Osteoblast (primary cell): ENCODE results near the gene TMEM212. TPM values are rescaled to one million over a fixed set of nuclear protein-coding genes. Genes with fewer than 3 reads are reported as not detected.
A peak's percentile ranks its signal among the peaks of the same experiment; 100 is the strongest.

ENCODE experiments used
- DNase-seq: peaks from one replicate; pipeline ENCODE4 v3.0.0; 2011; ENCODE audit warnings: low spot score, mixed read lengths; ENCODE audit not compliant: insufficient read length; ENCODE audit errors: missing footprints
- H2AFZ ChIP-seq: 2 replicates; pipeline ENCODE4 v1.6.0; 2011; ENCODE audit warnings: mild to moderate bottlenecking, low read length
- H3K27ac ChIP-seq: 2 replicates; pipeline ENCODE4 v1.5.1; 2011; ENCODE audit warnings: mild to moderate bottlenecking, low read depth, low read length, moderate library complexity
- H3K27me3 ChIP-seq: 2 replicates; pipeline ENCODE4 v1.6.0; 2012; ENCODE audit warnings: mild to moderate bottlenecking, control low read depth, inconsistent platforms, low read length, moderate library complexity; ENCODE audit not compliant: insufficient read depth
- H3K36me3 ChIP-seq: 2 replicates; pipeline ENCODE4 v1.5.1; 2011; ENCODE audit warnings: mild to moderate bottlenecking, low read length, control low read depth, moderate library complexity; ENCODE audit not compliant: insufficient read depth
- H3K4me1 ChIP-seq: 2 replicates; pipeline ENCODE4 v1.5.1; 2011; ENCODE audit warnings: mild to moderate bottlenecking, low read length, control low read depth, moderate library complexity; ENCODE audit not compliant: insufficient read depth
- H3K4me2 ChIP-seq: 2 replicates; pipeline ENCODE4 v1.6.0; 2011; ENCODE audit warnings: mild to moderate bottlenecking, low read length; ENCODE audit not compliant: insufficient read depth
- H3K4me3 ChIP-seq: fragments of 200-600 bp; sonication (generic); 3 replicates; pipeline ENCODE4 v1.5.1; 2012; ENCODE audit warnings: mild to moderate bottlenecking, low read length, inconsistent platforms; ENCODE audit not compliant: insufficient read depth
- H3K79me2 ChIP-seq: 2 replicates; pipeline ENCODE4 v1.6.0; 2012; ENCODE audit warnings: mild to moderate bottlenecking, low read length, control low read depth, inconsistent platforms; ENCODE audit not compliant: insufficient read depth
- H3K9me3 ChIP-seq: 2 replicates; pipeline ENCODE4 v1.5.1; 2011; ENCODE audit warnings: low read depth, low read length, control low read depth
- H4K20me1 ChIP-seq: 2 replicates; pipeline ENCODE4 v1.6.0; 2012; ENCODE audit warnings: mild to moderate bottlenecking, low read length, control low read depth; ENCODE audit not compliant: insufficient read depth
- CTCF ChIP-seq: IDR thresholded peaks from 2 replicates; pipeline ENCODE4 v1.5.1; 2011; ENCODE audit warnings: mild to moderate bottlenecking, low read depth, low read length, moderate library complexity; ENCODE audit errors: extremely low read depth
- total RNA-seq: library from RNA; depleted of rRNA; stranded (reverse); fragments of >200 nt; gene quantifications from 2 replicates; pipeline ENCODE4 v1.2.3, GENCODE V29; 2012

Gene TMEM212
- total RNA-seq, 1 donor = not detected

- Histone ChIP-seq H3K27ac (no peak overlapping the region), H3K36me3 (no peaks in the 10 kb centered on the region), H3K4me1 (peaks cover 56% of the 10 kb centered on the region), H3K9me3 (no peaks in the 10 kb centered on the region), H3K4me3 (no peak overlapping the region), H2AFZ (no peak overlapping the region), H3K4me2 (no peak overlapping the region), H3K79me2 (no peaks in the 10 kb centered on the region), H4K20me1 (no peaks in the 10 kb centered on the region), H3K27me3 (no peaks in the 10 kb centered on the region)
- TF ChIP-seq CTCF = no peak
- no peak for DNase-seq
These were observed 8.0 kb upstream of the TMEM212 start for GRCh38 chr3:171835116-171835515.

GRCh38 chr3:171835613-171836012 is 7.5 kb upstream of the TMEM212 start:
- no peaks in the 10 kb centered on the region for H3K36me3 ChIP-seq
- no peak for TF ChIP-seq CTCF
- no peaks in the 10 kb centered on the region for H3K79me2 ChIP-seq
- H3K27me3 ChIP-seq = no peaks in the 10 kb centered on the region
- no peaks in the 10 kb centered on the region for H4K20me1 ChIP-seq
- no peak for DNase-seq
- H3K4me2 ChIP-seq = no peak overlapping the region
- H2AFZ ChIP-seq = no peak overlapping the region
- H3K9me3 ChIP-seq = no peaks in the 10 kb centered on the region
- peaks cover 53% of the 10 kb centered on the region for H3K4me1 ChIP-seq
- no peak overlapping the region for H3K4me3 ChIP-seq
- H3K27ac ChIP-seq = no peak overlapping the region

- no peaks in the 10 kb centered on the region for H3K79me2 ChIP-seq
- no peak overlapping the region for H3K4me3 ChIP-seq
- no peak overlapping the region for H3K27ac ChIP-seq
- peaks cover 57% of the 10 kb centered on the region for H3K4me1 ChIP-seq
- DNase-seq = no peak
- no peak overlapping the region for H2AFZ ChIP-seq
- no peaks in the 10 kb centered on the region for H3K9me3 ChIP-seq
- no peak overlapping the region for H3K4me2 ChIP-seq
- no peaks in the 10 kb centered on the region for H4K20me1 ChIP-seq
- no peaks in the 10 kb centered on the region for H3K27me3 ChIP-seq
- no peaks in the 10 kb centered on the region for H3K36me3 ChIP-seq
- TF ChIP-seq CTCF = no peak
These were observed 6.3 kb upstream of the TMEM212 start for GRCh38 chr3:171836855-171837254.

- H3K36me3 ChIP-seq = no peaks in the 10 kb centered on the region
- no peaks in the 10 kb centered on the region for H4K20me1 ChIP-seq
- no peaks in the 10 kb centered on the region for H3K27me3 ChIP-seq
- DNase-seq = no peak
- no peaks in the 10 kb centered on the region for H3K9me3 ChIP-seq
- no peaks in the 10 kb centered on the region for H3K79me2 ChIP-seq
- no peak for TF ChIP-seq CTCF
- H3K4me2 ChIP-seq = peak overlapping the region; percentile 77
- H3K4me1 ChIP-seq = peaks cover 52% of the 10 kb centered on the region
- H2AFZ ChIP-seq = peak overlapping the region; percentile 80
- peak overlapping the region; percentile 60 for H3K4me3 ChIP-seq
- peak overlapping the region; percentile 93 for H3K27ac ChIP-seq
These were observed 5.5 kb upstream of the TMEM212 start for GRCh38 chr3:171837698-171838097.
